A549 treated with Mapracorat at 1 μM for 4 hours (cell line): ENCODE data around the gene PRKCI. TPM values are rescaled to one million over a fixed set of nuclear protein-coding genes. Genes with fewer than 3 reads are reported as not detected.

Experiments
- total RNA-seq: library from RNA; stranded (reverse); fragments of 200-300 nt; extraction: Qiagen RNA extraction; gene quantifications from 5 replicates; pipeline ENCODE4 v1.2.3, GENCODE V29; 2022

PRKCI gene
- 14.8 to 17.7 TPM (median 15.8 TPM) in 5 replicates for total RNA-seq

GRCh38 chr3:170221924-170222646 lies at the start of gene PRKCI:
TSS of gene PRKCI (plus strand) at chr3:170222424. CDS start at chr3:170222670, 246 bp downstream.

GRCh38 chr3:170180908-170181885 lies 41.0 kb upstream of the PRKCI start, which contains the start of gene PHC3:
TSS of gene PHC3 (minus strand) at chr3:170181733. CDS start at chr3:170181715, 18 bp downstream.

Other genes with a start within 250 kb of the PRKCI start
- gene GPR160, start 184.4 kb upstream of the PRKCI start, total RNA-seq, result 1.6 to 2.0 TPM (median 1.9 TPM) in 5 replicates
- 11.0 to 23.0 TPM (median 14.7 TPM) in 5 replicates for gene PHC3, start 40.7 kb upstream of the PRKCI start, total RNA-seq
- gene SKIL, start 135.3 kb downstream of the PRKCI start, total RNA-seq, result 19.2 to 29.0 TPM (median 25.3 TPM) in 5 replicates
- 0.13 to 0.21 TPM (median 0.18 TPM) in 3 of 5 replicates, not detected in the others for gene CLDN11, start 196.4 kb downstream of the PRKCI start, total RNA-seq